A673 (cell line): ENCODE measurements around the gene CENPX.

Source experiments
- EZH2 ChIP-seq: fragments of 200-600 bp; sonication (generic); IDR thresholded peaks from 2 replicates; pipeline ENCODE4 v1.6.1; 2017; ENCODE audit warnings: borderline replicate concordance, low read depth, mild to moderate bottlenecking, mixed read lengths, antibody characterized with exemption, low read length; ENCODE audit not compliant: poor library complexity, severe bottlenecking
- TF ChIP-seq, protein P1 (sequence below): fragments of 300-800, 200-600 bp; sonication (generic); conservative IDR thresholded peaks from 2 replicates; pipeline ENCODE4 v1.5.1; 2017; ENCODE audit warnings: low read depth, mild to moderate bottlenecking, antibody characterized with exemption, low read length, moderate library complexity, mixed read lengths

DNA sequence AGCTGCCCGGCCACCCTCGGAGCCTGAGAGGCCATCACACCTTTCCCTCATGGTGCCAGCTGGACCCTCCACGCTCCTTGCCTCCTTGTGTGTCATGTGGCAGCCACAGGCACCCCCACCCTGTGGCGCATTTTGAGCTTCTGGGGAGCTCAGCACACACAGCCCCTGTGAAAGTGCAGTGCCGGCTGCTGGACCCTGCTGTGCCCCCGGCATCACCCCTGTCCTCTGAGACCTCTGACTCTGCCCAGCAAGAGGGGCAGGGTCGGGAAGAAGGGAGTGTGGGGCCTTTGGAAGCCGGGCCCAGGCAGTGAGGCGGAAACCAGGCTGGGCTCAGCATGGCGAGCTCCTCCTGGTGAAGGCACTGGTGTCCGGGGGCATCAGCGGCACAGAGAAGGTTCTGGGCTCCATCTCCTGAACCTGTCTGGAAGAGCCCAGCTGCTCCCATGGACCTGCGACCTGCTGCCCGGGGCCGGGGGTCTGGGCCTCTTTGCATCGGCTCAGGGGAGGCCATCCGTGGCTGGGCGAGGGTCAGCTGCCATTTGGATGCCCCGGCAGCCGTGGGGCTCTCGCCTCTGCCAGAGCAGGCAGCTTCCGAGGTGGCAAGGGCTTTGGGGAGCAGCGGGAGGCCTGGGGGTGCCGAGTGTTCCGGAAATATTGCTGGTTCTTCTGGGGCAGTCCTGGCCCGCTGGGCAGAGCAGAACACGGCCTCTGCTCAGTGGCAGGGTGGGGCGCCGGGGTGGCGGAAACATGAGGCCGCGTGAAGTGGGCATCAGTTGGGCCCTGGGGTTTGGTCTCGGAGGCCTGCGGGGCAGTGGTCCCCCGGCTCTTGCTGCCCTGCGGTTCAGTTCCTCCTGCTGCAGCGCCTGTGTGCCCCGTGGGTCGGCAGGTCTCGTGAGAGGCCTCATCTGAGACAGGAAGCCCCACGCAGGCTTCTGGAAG is 17.9 kb downstream of the CENPX start:
- TF ChIP-seq, protein P1, sequence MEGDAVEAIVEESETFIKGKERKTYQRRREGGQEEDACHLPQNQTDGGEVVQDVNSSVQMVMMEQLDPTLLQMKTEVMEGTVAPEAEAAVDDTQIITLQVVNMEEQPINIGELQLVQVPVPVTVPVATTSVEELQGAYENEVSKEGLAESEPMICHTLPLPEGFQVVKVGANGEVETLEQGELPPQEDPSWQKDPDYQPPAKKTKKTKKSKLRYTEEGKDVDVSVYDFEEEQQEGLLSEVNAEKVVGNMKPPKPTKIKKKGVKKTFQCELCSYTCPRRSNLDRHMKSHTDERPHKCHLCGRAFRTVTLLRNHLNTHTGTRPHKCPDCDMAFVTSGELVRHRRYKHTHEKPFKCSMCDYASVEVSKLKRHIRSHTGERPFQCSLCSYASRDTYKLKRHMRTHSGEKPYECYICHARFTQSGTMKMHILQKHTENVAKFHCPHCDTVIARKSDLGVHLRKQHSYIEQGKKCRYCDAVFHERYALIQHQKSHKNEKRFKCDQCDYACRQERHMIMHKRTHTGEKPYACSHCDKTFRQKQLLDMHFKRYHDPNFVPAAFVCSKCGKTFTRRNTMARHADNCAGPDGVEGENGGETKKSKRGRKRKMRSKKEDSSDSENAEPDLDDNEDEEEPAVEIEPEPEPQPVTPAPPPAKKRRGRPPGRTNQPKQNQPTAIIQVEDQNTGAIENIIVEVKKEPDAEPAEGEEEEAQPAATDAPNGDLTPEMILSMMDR, result no peak
- no peak for TF ChIP-seq EZH2
